Peyer's patch (tissue), 4 donors: ENCODE results near the gene CTRB2. TPM values are rescaled to one million over a fixed set of nuclear protein-coding genes. Genes with fewer than 3 reads are reported as not detected.
A peak's percentile ranks its signal among the peaks of the same experiment; 100 is the strongest.

Experiments used
- DNase-seq, 3 donors: peaks; one replicate each; pipeline ENCODE4 v3.0.0-alpha.2; 2017 to 2019
- H3K27ac ChIP-seq, 4 donors: fragments of 200-600 bp; sonication (generic); one replicate each; pipeline ENCODE4 v1.5.1; 2016 to 2019
- H3K27me3 ChIP-seq, 2 donors: fragments of 200-600 bp; sonication (generic); one replicate each; pipeline ENCODE4 v1.5.1; 2019
- H3K36me3 ChIP-seq, 3 donors: fragments of 200-600 bp; sonication (generic); one replicate each; pipeline ENCODE4 v1.5.1; 2016 to 2019
- H3K4me1 ChIP-seq, 4 donors: fragments of 200-600 bp; sonication (generic); one replicate each; pipeline ENCODE4 v1.5.1; 2016 to 2019
- H3K4me3 ChIP-seq, 4 donors: fragments of 200-600 bp; sonication (generic); 1 replicate in 3 of 4; 2 replicates in 1 of 4; pipeline ENCODE4 v1.5.1; 2016 to 2019; ENCODE audit warnings: mild to moderate bottlenecking in 1 of 4
- H3K9me3 ChIP-seq, 4 donors: fragments of 200-600 bp; sonication (generic); one replicate each; pipeline ENCODE4 v1.5.1; 2016 to 2019; ENCODE audit warnings: mild to moderate bottlenecking in 1 of 4
- CTCF ChIP-seq, 6 experiments: fragments of 450-650 bp in 4 of 6; fragments of 200-600 bp in 2 of 6; sonication (generic) in 1 of 6; IDR thresholded peaks; one replicate each; pipeline ENCODE4 v1.5.1; 2017 to 2019; ENCODE audit warnings: antibody characterized with exemption in 6 of 6, mild to moderate bottlenecking in 3 of 6, moderate library complexity in 1 of 6
- POLR2A ChIP-seq, 2 donors: fragments of 450-650 bp; IDR thresholded peaks; one replicate each; pipeline ENCODE4 v1.5.1; 2017; ENCODE audit warnings: antibody characterized with exemption in 2 of 2, mild to moderate bottlenecking in 2 of 2, moderate library complexity in 2 of 2
- total RNA-seq, 4 donors: library from RNA; depleted of rRNA; stranded (reverse); fragments of >200 nt; gene quantifications; one replicate each; pipeline ENCODE4 v1.1.0, GENCODE V29; 2016

Gene CTRB2
- total RNA-seq, 4 donors from 2014 or later: not detected

- Histone ChIP-seq H3K36me3 (no peaks in the 10 kb centered on the region), H3K4me3 (no peak overlapping the region), H3K27me3 (no peaks in the 10 kb centered on the region), H3K4me1 (no peaks in the 10 kb centered on the region), H3K27ac (no peak overlapping the region), H3K9me3 (no peaks in the 10 kb centered on the region)
- TF ChIP-seq POLR2A (IDR thresholded peaks at IDR 0.05) (no peak), CTCF (IDR thresholded peaks at IDR 0.05) (no peak)
- peak in 2 of 3 donors; percentile 13 to 26 for DNase-seq
Measured at GRCh38 chr16:75202069-75202590, 4.8 kb downstream of the CTRB2 start.

GRCh38 chr16:75198135-75198600, 8.8 kb downstream of the CTRB2 start:
- no peaks in the 10 kb centered on the region for H3K4me1 ChIP-seq
- no peaks in the 10 kb centered on the region for H3K9me3 ChIP-seq
- H3K27me3 ChIP-seq: no peaks in the 10 kb centered on the region
- DNase-seq: no peak
- no peaks in the 10 kb centered on the region for H3K36me3 ChIP-seq
- H3K4me3 ChIP-seq: no peak overlapping the region
- TF ChIP-seq POLR2A (IDR thresholded peaks at IDR 0.05) (no peak), CTCF (IDR thresholded peaks at IDR 0.05) (no peak)
- no peak overlapping the region for H3K27ac ChIP-seq

GRCh38 chr16:75197522-75198134, 9.3 kb downstream of the CTRB2 start:
- H3K9me3 ChIP-seq: no peaks in the 10 kb centered on the region
- no peak overlapping the region for H3K27ac ChIP-seq
- no peak for DNase-seq
- TF ChIP-seq POLR2A (IDR thresholded peaks at IDR 0.05): no peak
- no peak for TF ChIP-seq CTCF (IDR thresholded peaks at IDR 0.05)
- H3K4me1 ChIP-seq: no peaks in the 10 kb centered on the region
- no peaks in the 10 kb centered on the region for H3K36me3 ChIP-seq
- no peak overlapping the region for H3K4me3 ChIP-seq
- no peaks in the 10 kb centered on the region for H3K27me3 ChIP-seq

- H3K4me1 ChIP-seq: no peaks in the 10 kb centered on the region
Measured at GRCh38 chr16:75196836-75197235, 10.1 kb downstream of the CTRB2 start.

More at GRCh38 chr16:75196836-75197235, 10.1 kb downstream of the CTRB2 start:
- Histone ChIP-seq H3K27ac (no peak overlapping the region), H3K9me3 (no peaks in the 10 kb centered on the region), H3K4me3 (no peak overlapping the region), H3K27me3 (no peaks in the 10 kb centered on the region), H3K36me3 (no peaks in the 10 kb centered on the region)
- TF ChIP-seq POLR2A (IDR thresholded peaks at IDR 0.05): no peak
- TF ChIP-seq CTCF (IDR thresholded peaks at IDR 0.05): no peak
- no peak for DNase-seq
